NB4 (cell line): Measurements from ENCODE around the gene TMEM114.

Experiments used
- DNase-seq: peaks from one replicate; pipeline ENCODE4 v3.0.0; 2010; ENCODE audit warnings: low read depth
- H3K4me3 ChIP-seq: one replicate; pipeline ENCODE4 v1.5.1; 2011; ENCODE audit warnings: mild to moderate bottlenecking, low read depth, low read length, moderate library complexity
- MAX ChIP-seq: IDR thresholded peaks from 2 replicates; pipeline ENCODE4 v1.6.1; 2011; ENCODE audit warnings: low read depth, low read length
- MYC ChIP-seq: IDR thresholded peaks from 2 replicates; pipeline ENCODE4 v1.6.1; 2011; ENCODE audit warnings: low read depth, low read length
- POLR2A ChIP-seq: IDR thresholded peaks from 2 replicates; pipeline ENCODE4 v1.6.1; 2011; ENCODE audit warnings: mild to moderate bottlenecking; ENCODE audit not compliant: insufficient read length; ENCODE audit errors: extremely low read depth
- TF ChIP-seq, protein P1 (sequence below): IDR thresholded peaks from one replicate; pipeline ENCODE4 v1.5.1; 2012; ENCODE audit warnings: low read depth, low read length

The TMEM114 gene

GRCh38 chr16:8583732-8584131 lies 6.6 kb downstream of the TMEM114 start:
- DNase-seq, result no peak
- no peak overlapping the region for H3K4me3 ChIP-seq
- TF ChIP-seq, protein P1, sequence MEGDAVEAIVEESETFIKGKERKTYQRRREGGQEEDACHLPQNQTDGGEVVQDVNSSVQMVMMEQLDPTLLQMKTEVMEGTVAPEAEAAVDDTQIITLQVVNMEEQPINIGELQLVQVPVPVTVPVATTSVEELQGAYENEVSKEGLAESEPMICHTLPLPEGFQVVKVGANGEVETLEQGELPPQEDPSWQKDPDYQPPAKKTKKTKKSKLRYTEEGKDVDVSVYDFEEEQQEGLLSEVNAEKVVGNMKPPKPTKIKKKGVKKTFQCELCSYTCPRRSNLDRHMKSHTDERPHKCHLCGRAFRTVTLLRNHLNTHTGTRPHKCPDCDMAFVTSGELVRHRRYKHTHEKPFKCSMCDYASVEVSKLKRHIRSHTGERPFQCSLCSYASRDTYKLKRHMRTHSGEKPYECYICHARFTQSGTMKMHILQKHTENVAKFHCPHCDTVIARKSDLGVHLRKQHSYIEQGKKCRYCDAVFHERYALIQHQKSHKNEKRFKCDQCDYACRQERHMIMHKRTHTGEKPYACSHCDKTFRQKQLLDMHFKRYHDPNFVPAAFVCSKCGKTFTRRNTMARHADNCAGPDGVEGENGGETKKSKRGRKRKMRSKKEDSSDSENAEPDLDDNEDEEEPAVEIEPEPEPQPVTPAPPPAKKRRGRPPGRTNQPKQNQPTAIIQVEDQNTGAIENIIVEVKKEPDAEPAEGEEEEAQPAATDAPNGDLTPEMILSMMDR, result no peak
- TF ChIP-seq POLR2A, result no peak
- no peak for TF ChIP-seq MYC
- no peak for TF ChIP-seq MAX

DNA sequence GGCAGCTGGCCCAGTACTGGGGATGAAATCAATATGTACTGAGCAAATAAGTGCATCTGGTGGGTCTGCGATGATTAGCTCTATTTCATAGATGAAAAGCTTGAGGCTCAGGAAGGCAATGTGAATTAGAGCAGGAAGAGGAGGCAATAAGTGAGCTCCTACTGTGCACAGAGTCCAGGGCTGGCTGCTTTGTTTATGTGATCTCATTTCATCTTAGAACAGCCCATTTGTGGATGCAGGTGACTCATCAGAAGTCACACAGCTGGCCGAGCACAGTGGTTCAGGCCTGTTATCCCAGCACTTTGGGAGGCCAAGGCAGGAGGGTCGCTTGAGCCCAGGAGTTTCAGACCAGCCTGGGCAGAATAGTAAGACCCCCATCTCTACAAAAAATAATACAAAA lies 7.1 kb downstream of the TMEM114 start:
- no peak for DNase-seq
- no peak for TF ChIP-seq MYC
- TF ChIP-seq POLR2A, result no peak
- no peak for TF ChIP-seq MAX
- TF ChIP-seq, protein P1, result no peak
- no peak overlapping the region for H3K4me3 ChIP-seq

GRCh38 chr16:8581831-8582580 lies 8.3 kb downstream of the TMEM114 start:
- TF ChIP-seq, protein P1, result no peak
- TF ChIP-seq POLR2A, result no peak
- TF ChIP-seq MYC, result peak; percentile 54; the same call in 1 of the 2 replicates
- peak; percentile 46 for TF ChIP-seq MAX
- no peak overlapping the region for H3K4me3 ChIP-seq
- DNase-seq, result peak; percentile 73

GRCh38 chr16:8579559-8579958 lies 10.8 kb downstream of the TMEM114 start:
- DNase-seq, result no peak
- TF ChIP-seq, protein P1, result no peak
- TF ChIP-seq MYC (no peak), POLR2A (no peak), MAX (no peak)
- H3K4me3 ChIP-seq, result no peak overlapping the region

DNA sequence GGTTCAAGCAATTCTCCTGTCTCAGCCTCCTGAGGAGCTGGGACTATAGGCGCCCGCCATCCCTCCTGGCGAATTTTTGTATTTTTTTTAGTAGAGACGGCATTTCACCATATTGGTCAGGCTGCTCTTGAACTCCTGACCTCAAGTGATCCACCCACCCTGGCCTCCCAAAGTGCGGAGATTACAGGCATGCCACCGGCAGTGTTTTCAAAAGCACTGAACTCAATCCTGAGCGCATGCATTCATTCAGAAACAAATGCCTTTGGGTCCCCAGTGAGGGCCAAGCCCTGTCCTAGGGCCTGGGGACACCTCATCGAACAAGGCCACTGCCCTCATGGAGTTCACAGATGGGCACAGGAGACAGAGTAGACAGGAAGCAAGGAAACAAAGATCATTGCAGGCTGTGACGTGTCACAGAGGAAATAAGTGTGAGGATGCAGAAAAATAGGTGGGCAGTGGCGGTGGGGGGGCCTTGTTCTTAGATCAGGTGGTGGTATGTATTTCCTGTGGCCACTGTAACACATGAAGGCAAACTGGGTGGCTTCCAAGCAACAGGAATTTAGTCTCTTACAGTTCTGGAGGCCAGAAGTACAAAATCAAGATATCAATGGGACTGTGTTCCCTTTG lies 12.5 kb downstream of the TMEM114 start:
- TF ChIP-seq POLR2A, result no peak
- TF ChIP-seq MAX, result no peak
- TF ChIP-seq, protein P1, result no peak
- no peak for TF ChIP-seq MYC
- DNase-seq, result no peak
- H3K4me3 ChIP-seq, result no peak overlapping the region
